IMR-90 (cell line): ENCODE data around the gene EXPH5. TPM values are rescaled to one million over a fixed set of nuclear protein-coding genes. Genes with fewer than 3 reads are reported as not detected.

Experiments
- ATAC-seq: fragments of 200-7000 bp; cut with Tn5 transposase; 2 replicates; pipeline ENCODE4 v1.9.1; 2020; ENCODE audit warnings: low read depth, mild to moderate bottlenecking, moderate library complexity
- BruUV-seq: library from RNA; stranded (reverse); fragments of 400-500 nt; replicated peaks from 2 replicates; lab custom pipeline; 2021; lab: Mats Ljungman, UMichigan
- CTCF ChIA-PET: fragments of 300-600 bp; formaldehyde crosslinking; extraction: SDS; loops from one replicate; lab custom pipeline; 2021; ENCODE audit warnings: antibody characterized with exemption; lab: Yijun Ruan, JAX
- POLR2A ChIA-PET: fragments of 300-600 bp; sonication (Branson Sonifier 250); formaldehyde crosslinking; loops from one replicate; lab custom pipeline; 2022; ENCODE audit warnings: antibody characterized with exemption; ENCODE audit not compliant: unreplicated experiment; lab: Charles Lee
- DNase-seq: peaks from one replicate; pipeline ENCODE4 v3.0.0; 2013
- H2AFZ ChIP-seq: replicated peaks from 2 replicates; pipeline ENCODE3; 2013; ENCODE audit warnings: low read length, mild to moderate bottlenecking; ENCODE audit not compliant: poor library complexity
- H2AK5ac ChIP-seq: 2 replicates; pipeline ENCODE4 v1.6.1; 2013; ENCODE audit warnings: low read depth, low read length, inconsistent platforms
- H2AK9ac ChIP-seq: replicated peaks from 2 replicates; pipeline ENCODE3; 2013; ENCODE audit warnings: mild to moderate bottlenecking, low read depth, low read length, moderate library complexity; ENCODE audit not compliant: poor library complexity
- H2BK120ac ChIP-seq: 2 replicates; pipeline ENCODE4 v1.6.1; 2013; ENCODE audit warnings: low read depth, low read length, inconsistent platforms
- H2BK15ac ChIP-seq: 3 replicates; pipeline ENCODE4 v1.6.1; 2013; ENCODE audit warnings: low read depth, low read length, inconsistent platforms
- H2BK20ac ChIP-seq: 2 replicates; pipeline ENCODE4 v1.6.1; 2013; ENCODE audit warnings: low read depth, mild to moderate bottlenecking, inconsistent platforms, low read length, moderate library complexity
- H2BK5ac ChIP-seq: 2 replicates; pipeline ENCODE4 v1.6.1; 2013; ENCODE audit warnings: mild to moderate bottlenecking, low read depth, low read length, inconsistent platforms; ENCODE audit not compliant: poor library complexity, severe bottlenecking
- H3K14ac ChIP-seq: replicated peaks from 2 replicates; pipeline ENCODE4 v1.6.1; 2013; ENCODE audit warnings: low read depth, low read length, inconsistent platforms
- H3K18ac ChIP-seq: 2 replicates; pipeline ENCODE4 v1.6.1; 2013; ENCODE audit warnings: low read depth, low read length, control low read depth
- H3K23ac ChIP-seq: 2 replicates; pipeline ENCODE4 v1.6.1; 2013; ENCODE audit warnings: low read depth, low read length, inconsistent platforms
- H3K27ac ChIP-seq: 2 replicates; pipeline ENCODE4 v1.5.1; 2013; ENCODE audit warnings: mild to moderate bottlenecking, control low read depth, low read length; ENCODE audit not compliant: insufficient read depth
- H3K27me3 ChIP-seq: 2 replicates; pipeline ENCODE4 v1.6.1; 2013; ENCODE audit warnings: low read length; ENCODE audit not compliant: control insufficient read depth, insufficient read depth
- H3K36me3 ChIP-seq: 2 replicates; pipeline ENCODE4 v1.6.1; 2013; ENCODE audit warnings: low read length, mixed read lengths; ENCODE audit not compliant: control insufficient read depth, insufficient read depth
- H3K4ac ChIP-seq: 2 replicates; pipeline ENCODE4 v1.6.1; 2013; ENCODE audit warnings: low read depth, low read length, inconsistent platforms
- H3K4me1 ChIP-seq: 2 replicates; pipeline ENCODE4 v1.6.1; 2013; ENCODE audit warnings: low read length, mixed read lengths; ENCODE audit not compliant: control insufficient read depth, insufficient read depth
- H3K4me2 ChIP-seq: 2 replicates; pipeline ENCODE4 v1.6.1; 2013; ENCODE audit warnings: low read depth, mild to moderate bottlenecking, control low read depth, low read length, moderate library complexity
- H3K4me3 ChIP-seq: 2 replicates; pipeline ENCODE4 v1.5.1; 2013; ENCODE audit warnings: low read depth, mild to moderate bottlenecking, control low read depth, low read length, moderate library complexity; ENCODE audit not compliant: insufficient read depth
- H3K56ac ChIP-seq: 2 replicates; pipeline ENCODE4 v1.6.1; 2013; ENCODE audit warnings: low read length, inconsistent platforms; ENCODE audit not compliant: insufficient read depth; ENCODE audit errors: extremely low read depth
- H3K79me1 ChIP-seq, 2 experiments: 2 replicates each; pipeline ENCODE4 v1.6.1; 2013; ENCODE audit warnings: low read length in 2 of 2, inconsistent platforms in 1 of 2, low read depth in 1 of 2
- H3K9ac ChIP-seq: 2 replicates; pipeline ENCODE4 v1.6.1; 2013; ENCODE audit warnings: low read depth, low read length, control low read depth
- H3K9me1 ChIP-seq: 2 replicates; pipeline ENCODE4 v1.6.1; 2013; ENCODE audit warnings: low read length, inconsistent platforms; ENCODE audit not compliant: insufficient read depth
- H3K9me3 ChIP-seq: 2 replicates; pipeline ENCODE4 v1.6.1; 2013; ENCODE audit warnings: low read length; ENCODE audit not compliant: control insufficient read depth, insufficient read depth
- H4K20me1 ChIP-seq: 2 replicates; pipeline ENCODE4 v1.6.1; 2013; ENCODE audit warnings: low read length, inconsistent platforms; ENCODE audit not compliant: insufficient read depth
- H4K5ac ChIP-seq: 2 replicates; pipeline ENCODE4 v1.6.1; 2013; ENCODE audit warnings: mild to moderate bottlenecking, low read depth, low read length, control low read depth
- H4K8ac ChIP-seq, 2 experiments: 2 replicates each; pipeline ENCODE4 v1.6.1; 2013; ENCODE audit warnings: low read depth in 2 of 2, low read length in 2 of 2, control low read depth in 1 of 2, inconsistent platforms in 1 of 2
- H4K91ac ChIP-seq: 2 replicates; pipeline ENCODE4 v1.6.1; 2013; ENCODE audit warnings: low read depth, low read length, inconsistent platforms; ENCODE audit not compliant: insufficient read depth
- BHLHE40 ChIP-seq: fragments of 150-350 bp; IDR thresholded peaks from 2 replicates; pipeline ENCODE4 v1.6.1; 2016; ENCODE audit warnings: mild to moderate bottlenecking, low read depth, low read length
- CEBPB ChIP-seq: IDR thresholded peaks from 2 replicates; pipeline ENCODE4 v1.6.1; 2012; ENCODE audit warnings: low read depth, low read length, improper control_type of control experiment
- CHD1 ChIP-seq: IDR thresholded peaks from 2 replicates; pipeline ENCODE4 v1.6.1; 2012; ENCODE audit warnings: low read depth, low read length, improper control_type of control experiment
- CTCF ChIP-seq: conservative IDR thresholded peaks from 2 replicates; pipeline ENCODE4 v1.5.1; 2012; ENCODE audit warnings: mild to moderate bottlenecking, low read depth, low read length, improper control_type of control experiment
- ELK1 ChIP-seq: fragments of 150-350 bp; IDR thresholded peaks from 2 replicates; pipeline ENCODE4 v1.6.1; 2016; ENCODE audit warnings: low read depth, mild to moderate bottlenecking, low read length, moderate library complexity, borderline replicate concordance
- FOS ChIP-seq: fragments of 150-350 bp; IDR thresholded peaks from 2 replicates; pipeline ENCODE4 v1.6.1; 2016; ENCODE audit warnings: low read depth, low read length
- MAFK ChIP-seq: IDR thresholded peaks from 2 replicates; pipeline ENCODE4 v1.6.1; 2012; ENCODE audit warnings: low read depth, low read length, improper control_type of control experiment
- MAZ ChIP-seq: IDR thresholded peaks from 2 replicates; pipeline ENCODE4 v1.6.1; 2012; ENCODE audit warnings: low read depth, mild to moderate bottlenecking, low read length, improper control_type of control experiment, moderate library complexity, borderline replicate concordance
- MXI1 ChIP-seq: IDR thresholded peaks from 2 replicates; pipeline ENCODE4 v1.6.1; 2012; ENCODE audit warnings: low read depth, mild to moderate bottlenecking, low read length, moderate library complexity, borderline replicate concordance
- NFE2L2 ChIP-seq: fragments of 150-350 bp; IDR thresholded peaks from 2 replicates; pipeline ENCODE4 v1.6.1; 2016; ENCODE audit warnings: low read depth, mild to moderate bottlenecking, low read length
- POLR2A ChIP-seq: IDR thresholded peaks from 2 replicates; pipeline ENCODE4 v1.6.1; 2012; ENCODE audit warnings: mild to moderate bottlenecking, low read depth, low read length
- RAD21 ChIP-seq: IDR thresholded peaks from 2 replicates; pipeline ENCODE4 v1.6.1; 2012; ENCODE audit warnings: low read length, improper control_type of control experiment
- RCOR1 ChIP-seq: IDR thresholded peaks from 2 replicates; pipeline ENCODE4 v1.6.1; 2012; ENCODE audit warnings: mild to moderate bottlenecking, low read length, improper control_type of control experiment; ENCODE audit not compliant: insufficient replicate concordance
- RFX5 ChIP-seq: IDR thresholded peaks from 2 replicates; pipeline ENCODE4 v1.8.0; 2012; ENCODE audit warnings: low read depth, mild to moderate bottlenecking, low read length, moderate library complexity
- SMC3 ChIP-seq: fragments of 150-350 bp; IDR thresholded peaks from 2 replicates; pipeline ENCODE4 v1.6.1; 2016; ENCODE audit warnings: low read depth, mild to moderate bottlenecking, antibody characterized with exemption, low read length, moderate library complexity
- USF2 ChIP-seq: fragments of 150-350 bp; IDR thresholded peaks from 2 replicates; pipeline ENCODE4 v1.6.1; 2017; ENCODE audit warnings: mild to moderate bottlenecking, antibody characterized with exemption, low read length, low read depth
- WGBS, 2 experiments: methylation state at CpG; one replicate each; pipeline versions ENCODE4 v1.1.5 to v1.1.7; 2013; ENCODE audit warnings: missing lambda C conversion rate in 2 of 2; ENCODE audit not compliant: insufficient read length in 1 of 2; ENCODE audit errors: extremely low coverage in 2 of 2; 5-methylcytosine and 5-hydroxymethylcytosine counted together
- dilution Hi-C: fragments of 300-500 bp; cut with HindIII; formaldehyde crosslinking; loops from one replicate; pipeline ENCODE4 v1.14.3; 2018; ENCODE audit warnings: low sequenced_read_pairs; ENCODE audit not compliant: unreplicated experiment
- in situ Hi-C: fragments of 300-500 bp; cut with MboI; formaldehyde crosslinking; loops from 3 replicates; pipeline ENCODE4 v1.14.3; 2019; ENCODE audit warnings: low sequenced_read_pairs, inconsistent platforms, mixed read lengths
- intact Hi-C: fragments of 100-400 bp; cut with micrococcal nuclease; formaldehyde crosslinking; loops from 2 replicates; pipeline ENCODE4 v1.10.0; 2022
- polyA plus RNA-seq, 3 experiments: library from polyadenylated mRNA; depleted of rRNA; stranded (reverse); fragments of >200 nt; gene quantifications; 2 replicates each; pipeline ENCODE4 v1.2.3, GENCODE V29; 2012; ENCODE audit warnings: low replicate concordance in 1 of 3
- total RNA-seq: library from RNA; depleted of rRNA; stranded (reverse); fragments of >200 nt; gene quantifications from 2 replicates; pipeline ENCODE4 v1.2.3, GENCODE V29; 2012

Gene EXPH5
- total and polyA plus RNA-seq, 2 of the 4 experiments (the other 2 are of a cell fraction): 0.05 to 0.72 TPM

GRCh38 chr11:108536783-108537182 is 56.8 kb downstream of the EXPH5 start:
- H4K91ac ChIP-seq: no peak overlapping the region
- no peak overlapping the region for H4K8ac ChIP-seq
- H3K4me3 ChIP-seq: no peak overlapping the region
- no peak overlapping the region for H2AK9ac ChIP-seq
- no peaks in the 10 kb centered on the region for H3K9me3 ChIP-seq
- H3K36me3 ChIP-seq: no peaks in the 10 kb centered on the region
- no peak overlapping the region for H3K4me2 ChIP-seq
- in situ Hi-C loops (no loop called here), intact Hi-C loops (no loop called here), dilution Hi-C loops (no loop called here)
- no peak overlapping the region for H4K5ac ChIP-seq
- no peak for ATAC-seq
- no peaks in the 10 kb centered on the region; the same call in 1 of the 2 replicates for H3K9me1 ChIP-seq
- H3K4me1 ChIP-seq: no peaks in the 10 kb centered on the region; the same call in 1 of the 2 replicates
- WGBS, 2 experiments: 80% methylated on average over 2 of the region's 5 CpGs; no CpG with 5 or more reads in 1 of the 2 experiments
- BruUV-seq: no TSS peak
- no peak overlapping the region for H3K9ac ChIP-seq
- no peak overlapping the region for H3K27ac ChIP-seq
- TF ChIP-seq FOS: no peak
- no peak for TF ChIP-seq SMC3
- no peak for TF ChIP-seq MAFK
- no peak for TF ChIP-seq RAD21
- no peak for TF ChIP-seq POLR2A
- TF ChIP-seq MAZ: no peak
- TF ChIP-seq CTCF: no peak
- TF ChIP-seq RFX5: no peak
- no peak for TF ChIP-seq CHD1
- TF ChIP-seq BHLHE40: no peak
- no peak for TF ChIP-seq MXI1
- no peak for TF ChIP-seq RCOR1
- TF ChIP-seq USF2: no peak
- no peak for TF ChIP-seq NFE2L2
- TF ChIP-seq CEBPB: no peak
- TF ChIP-seq ELK1: no peak
- ChIA-PET POLR2A (no interaction called here), CTCF (interaction anchor here (0.9 kb wide), 1 partner anchor 9 kb away, joined by 3 read pairs; no protein-coding TSS in a partner anchor)
- no peak overlapping the region for H2BK15ac ChIP-seq
- H3K79me1 ChIP-seq: no peaks in the 10 kb centered on the region
- DNase-seq: no peak
- no peak overlapping the region for H2BK120ac ChIP-seq
- no peak overlapping the region for H3K18ac ChIP-seq
- no peak overlapping the region for H2BK5ac ChIP-seq
- H2BK20ac ChIP-seq: no peak overlapping the region
- H4K20me1 ChIP-seq: no peaks in the 10 kb centered on the region
- H3K4ac ChIP-seq: no peak overlapping the region
- H2AK5ac ChIP-seq: no peak overlapping the region
- no peak overlapping the region for H3K23ac ChIP-seq
- no peak overlapping the region for H2AFZ ChIP-seq
- no peak overlapping the region for H3K14ac ChIP-seq
- H3K27me3 ChIP-seq: no peaks in the 10 kb centered on the region
- H3K56ac ChIP-seq: no peak overlapping the region
